T-helper 17 cell (primary cell): ENCODE data around the gene DENND5A. TPM values are rescaled to one million over a fixed set of nuclear protein-coding genes. Genes with fewer than 3 reads are reported as not detected.
"Not testable (repeated sequence)": the region's sequence is repeated elsewhere in the genome, so short reads cannot be mapped to it uniquely, and the experiment has no call there.

Experiments used
- ATAC-seq: fragments of 150-1000 bp; cut with Tn5 transposase; 2 replicates; pipeline ENCODE4 v1.10.0; 2021; ENCODE audit warnings: mild to moderate bottlenecking, moderate library complexity
- DNase-seq, 3 donors: peaks; one replicate each; pipeline versions ENCODE4 v3.0.0 to v3.0.0-alpha.2; 2020 to 2021
- H3K9me3 ChIP-seq: one replicate; pipeline ENCODE4 v1.7.0; 2013; ENCODE audit warnings: low read length, mild to moderate bottlenecking; ENCODE audit not compliant: control insufficient read depth, poor library complexity, severe bottlenecking
- H3K27ac Mint-ChIP-seq: one replicate; pipeline ENCODE4 v1.8.0; 2022; ENCODE audit warnings: mild to moderate bottlenecking, moderate library complexity, mixed read lengths
- H3K27me3 Mint-ChIP-seq: one replicate; pipeline ENCODE4 v1.8.0; 2022; ENCODE audit warnings: mixed read lengths
- H3K36me3 Mint-ChIP-seq: one replicate; pipeline ENCODE4 v1.8.0; 2022; ENCODE audit warnings: low read depth, mixed read lengths
- H3K4me1 Mint-ChIP-seq: one replicate; pipeline ENCODE4 v1.8.0; 2022; ENCODE audit warnings: mild to moderate bottlenecking, mixed read lengths
- H3K4me3 Mint-ChIP-seq: one replicate; pipeline ENCODE4 v1.8.0; 2022; ENCODE audit warnings: mild to moderate bottlenecking, moderate library complexity, mixed read lengths
- total RNA-seq, 4 donors: library from RNA in 2 of 4; stranded (reverse) in 2 of 4; gene quantifications; one replicate each; pipeline ENCODE4 v1.2.3 and lab custom pipeline; 2022 to 2026

Gene DENND5A
- total RNA-seq, 2 donors from 2014 or later, result 66.3 to 96.5 TPM

GRCh38 chr11:9253086-9253485 lies 12.1 kb downstream of the DENND5A start:
- ATAC-seq (no peak), DNase-seq (no peak)
- H3K4me1 Mint-ChIP-seq, result peaks cover 34% of the 10 kb centered on the region
- H3K27ac Mint-ChIP-seq, result peak overlapping the region; percentile 21
- H3K9me3 ChIP-seq, result no peaks in the 10 kb centered on the region
- no peak overlapping the region for H3K4me3 Mint-ChIP-seq
- no peaks in the 10 kb centered on the region for H3K27me3 Mint-ChIP-seq
- H3K36me3 Mint-ChIP-seq, result peaks cover 2% of the 10 kb centered on the region

GRCh38 chr11:9251311-9251710 lies 13.8 kb downstream of the DENND5A start:
- ATAC-seq (peak; percentile 36), DNase-seq (no peak)
- no peaks in the 10 kb centered on the region for H3K36me3 Mint-ChIP-seq
- peaks cover 40% of the 10 kb centered on the region for H3K4me1 Mint-ChIP-seq
- H3K27me3 Mint-ChIP-seq, result no peaks in the 10 kb centered on the region
- H3K4me3 Mint-ChIP-seq, result peak overlapping the region; percentile 25
- H3K9me3 ChIP-seq, result no peaks in the 10 kb centered on the region
- H3K27ac Mint-ChIP-seq, result peak overlapping the region; percentile 77

- Mint-ChIP-seq H3K4me1 (peaks cover 44% of the 10 kb centered on the region), H3K4me3 (peak overlapping the region; percentile 74), H3K27ac (peak overlapping the region; percentile 77), H3K36me3 (no peaks in the 10 kb centered on the region), H3K27me3 (no peaks in the 10 kb centered on the region)
- DNase-seq, result no peak
- H3K9me3 ChIP-seq, result no peaks in the 10 kb centered on the region
- ATAC-seq, result peak; percentile 93
Observed at GRCh38 chr11:9250139-9250582, 15.0 kb downstream of the DENND5A start.

GRCh38 chr11:9249252-9249651 lies 15.9 kb downstream of the DENND5A start:
- H3K4me3 Mint-ChIP-seq, result peak overlapping the region; percentile 74
- DNase-seq, result no peak
- peaks cover 42% of the 10 kb centered on the region for H3K4me1 Mint-ChIP-seq
- H3K9me3 ChIP-seq, result no peaks in the 10 kb centered on the region
- H3K27ac Mint-ChIP-seq, result peak overlapping the region; percentile 77
- no peak for ATAC-seq
- no peaks in the 10 kb centered on the region for H3K36me3 Mint-ChIP-seq
- H3K27me3 Mint-ChIP-seq, result no peaks in the 10 kb centered on the region

GRCh38 chr11:9247863-9248262 lies 17.3 kb downstream of the DENND5A start:
- Mint-ChIP-seq H3K4me3 (no peak overlapping the region), H3K36me3 (no peaks in the 10 kb centered on the region), H3K27me3 (no peaks in the 10 kb centered on the region), H3K4me1 (peaks cover 42% of the 10 kb centered on the region), H3K27ac (no peak overlapping the region)
- no peaks in the 10 kb centered on the region for H3K9me3 ChIP-seq
- no peak for ATAC-seq
- DNase-seq, result no peak

GRCh38 chr11:9236242-9236641 lies 28.9 kb downstream of the DENND5A start:
- H3K27me3 Mint-ChIP-seq, DNase-seq, H3K9me3 ChIP-seq, ATAC-seq, H3K36me3 Mint-ChIP-seq, H3K27ac Mint-ChIP-seq, H3K4me3 Mint-ChIP-seq: not testable (repeated sequence)
- peaks cover 20% of the 10 kb centered on the region for H3K4me1 Mint-ChIP-seq

GRCh38 chr11:9232482-9232881 lies 32.7 kb downstream of the DENND5A start:
- Mint-ChIP-seq H3K27ac (peak overlapping the region; percentile 27), H3K4me1 (peaks cover 27% of the 10 kb centered on the region)

GRCh38 chr11:9231848-9232177 lies 33.3 kb downstream of the DENND5A start:
- no peaks in the 10 kb centered on the region for H3K36me3 Mint-ChIP-seq
- no peaks in the 10 kb centered on the region for H3K9me3 ChIP-seq
- H3K27me3 Mint-ChIP-seq, result no peaks in the 10 kb centered on the region
- DNase-seq, result no peak
- peak overlapping the region; percentile 37 for H3K27ac Mint-ChIP-seq
- peaks cover 27% of the 10 kb centered on the region for H3K4me1 Mint-ChIP-seq
- ATAC-seq, result peak; percentile 37
- peak overlapping the region; percentile 36 for H3K4me3 Mint-ChIP-seq

More at GRCh38 chr11:9232482-9232881, 32.7 kb downstream of the DENND5A start:
- no peaks in the 10 kb centered on the region for H3K36me3 Mint-ChIP-seq
- DNase-seq (no peak), ATAC-seq (no peak)
- no peak overlapping the region for H3K4me3 Mint-ChIP-seq
- H3K27me3 Mint-ChIP-seq, result no peaks in the 10 kb centered on the region
- H3K9me3 ChIP-seq, result no peaks in the 10 kb centered on the region

GRCh38 chr11:9230296-9230695 lies 34.9 kb downstream of the DENND5A start:
- DNase-seq, result no peak
- Mint-ChIP-seq H3K4me3 (no peak overlapping the region), H3K27ac (peak overlapping the region; percentile 14), H3K27me3 (no peaks in the 10 kb centered on the region), H3K36me3 (no peaks in the 10 kb centered on the region), H3K4me1 (peaks cover 30% of the 10 kb centered on the region)
- H3K9me3 ChIP-seq, result no peaks in the 10 kb centered on the region
- no peak for ATAC-seq

- Mint-ChIP-seq H3K36me3 (no peaks in the 10 kb centered on the region), H3K4me3 (no peak overlapping the region), H3K27me3 (no peaks in the 10 kb centered on the region), H3K4me1 (peaks cover 37% of the 10 kb centered on the region), H3K27ac (no peak overlapping the region)
- DNase-seq (no peak), ATAC-seq (no peak)
- no peaks in the 10 kb centered on the region for H3K9me3 ChIP-seq
Observed at GRCh38 chr11:9228091-9228490, 37.1 kb downstream of the DENND5A start.

- no peak overlapping the region for H3K4me3 Mint-ChIP-seq
- H3K36me3 Mint-ChIP-seq, result no peaks in the 10 kb centered on the region
- H3K4me1 Mint-ChIP-seq, result peaks cover 27% of the 10 kb centered on the region
- ATAC-seq, result no peak
- no peak for DNase-seq
- H3K9me3 ChIP-seq, result no peaks in the 10 kb centered on the region
- no peaks in the 10 kb centered on the region for H3K27me3 Mint-ChIP-seq
- no peak overlapping the region for H3K27ac Mint-ChIP-seq
Observed at GRCh38 chr11:9225748-9226298, 39.3 kb downstream of the DENND5A start.

- no peak overlapping the region for H3K27ac Mint-ChIP-seq
- no peak for ATAC-seq
- H3K36me3 Mint-ChIP-seq, result no peaks in the 10 kb centered on the region
- H3K4me3 Mint-ChIP-seq, result no peak overlapping the region
- H3K27me3 Mint-ChIP-seq, result no peaks in the 10 kb centered on the region
- H3K4me1 Mint-ChIP-seq, result peaks cover 24% of the 10 kb centered on the region
- H3K9me3 ChIP-seq, result no peaks in the 10 kb centered on the region
- DNase-seq, result no peak
Observed at GRCh38 chr11:9222654-9223053, 42.5 kb downstream of the DENND5A start.

GRCh38 chr11:9220853-9221252 lies 44.3 kb downstream of the DENND5A start:
- peaks cover 21% of the 10 kb centered on the region for H3K4me1 Mint-ChIP-seq
- not testable (repeated sequence) for ATAC-seq, H3K9me3 ChIP-seq, H3K4me3 Mint-ChIP-seq, H3K36me3 Mint-ChIP-seq, DNase-seq, H3K27me3 Mint-ChIP-seq, H3K27ac Mint-ChIP-seq

GRCh38 chr11:9219572-9219971 lies 45.6 kb downstream of the DENND5A start:
- Mint-ChIP-seq H3K36me3 (no peaks in the 10 kb centered on the region), H3K27me3 (no peaks in the 10 kb centered on the region), H3K4me1 (peaks cover 16% of the 10 kb centered on the region), H3K27ac (no peak overlapping the region), H3K4me3 (no peak overlapping the region)
- ATAC-seq (no peak), DNase-seq (no peak)
- no peaks in the 10 kb centered on the region for H3K9me3 ChIP-seq
